Left renal cortex interstitium (tissue), 4 donors: ENCODE results near the gene RNASEH2C. TPM values are rescaled to one million over a fixed set of nuclear protein-coding genes. Genes with fewer than 3 reads are reported as not detected.
"Not testable (repeated sequence)": the region's sequence is repeated elsewhere in the genome, so short reads cannot be mapped to it uniquely, and the experiment has no call there.

Experiments
- DNase-seq, 4 donors: peaks; one replicate each; pipeline ENCODE4 v3.0.0-alpha.2; 2013; ENCODE audit warnings: low read depth in 4 of 4, low spot score in 2 of 4, missing footprints in 1 of 4
- polyA plus RNA-seq, 4 donors: library from polyadenylated mRNA; unstranded; fragments of 120-200 nt; gene quantifications; one replicate each; pipeline ENCODE4 v1.2.1, GENCODE V29; 2013; ENCODE audit not compliant: insufficient read length in 4 of 4

RNASEH2C gene
- polyA plus RNA-seq, result 10 to 100 TPM; 31.9 to 62.5 (median 53.3) TPM

- DNase-seq, result peak; percentile 58 to 81 (median 76)
These were observed at the start of gene RNASEH2C for GRCh38 chr11:65720211-65720934. TSS of gene RNASEH2C (minus strand) at chr11:65720798. CDS start at chr11:65720758, 40 bp downstream.

GRCh38 chr11:65767806-65768205 is 47.2 kb upstream of the RNASEH2C start:
- not testable (repeated sequence) for DNase-seq

- no peak for DNase-seq
These were observed 46.8 kb upstream of the RNASEH2C start for GRCh38 chr11:65767406-65767805.

- DNase-seq, result no peak
These were observed 45.9 kb upstream of the RNASEH2C start for GRCh38 chr11:65766535-65766934.

GRCh38 chr11:65764434-65764833 is 43.8 kb upstream of the RNASEH2C start:
- no peak for DNase-seq

GRCh38 chr11:65762816-65763215 is 42.2 kb upstream of the RNASEH2C start:
- not testable (repeated sequence) for DNase-seq

GRCh38 chr11:65762169-65762568 is 41.6 kb upstream of the RNASEH2C start:
- DNase-seq, result not testable (repeated sequence)

- no peak for DNase-seq
These were observed 24.5 kb upstream of the RNASEH2C start for GRCh38 chr11:65745049-65745448.

- DNase-seq, result no peak
These were observed 24.1 kb upstream of the RNASEH2C start for GRCh38 chr11:65744699-65745042.

- peak in 1 of 4 donors; percentile 4 for DNase-seq
These were observed 23.6 kb upstream of the RNASEH2C start for GRCh38 chr11:65744026-65744698.

GRCh38 chr11:65743681-65744025 is 23.1 kb upstream of the RNASEH2C start:
- no peak for DNase-seq

GRCh38 chr11:65742353-65742752 is 21.8 kb upstream of the RNASEH2C start:
- DNase-seq, result no peak

GRCh38 chr11:65741185-65741584 is 20.6 kb upstream of the RNASEH2C start:
- no peak for DNase-seq

- DNase-seq, result no peak
These were observed 18.4 kb upstream of the RNASEH2C start for GRCh38 chr11:65739022-65739421.

- no peak for DNase-seq
These were observed 16.2 kb upstream of the RNASEH2C start for GRCh38 chr11:65736810-65737209.

GRCh38 chr11:65735111-65735510 is 14.5 kb upstream of the RNASEH2C start:
- DNase-seq, result not testable (repeated sequence)

- no peak for DNase-seq
These were observed 9.9 kb upstream of the RNASEH2C start for GRCh38 chr11:65730461-65730860.

GRCh38 chr11:65727865-65728264 is 7.3 kb upstream of the RNASEH2C start:
- no peak for DNase-seq

GRCh38 chr11:65726660-65727059 is 6.1 kb upstream of the RNASEH2C start:
- DNase-seq, result no peak

- no peak for DNase-seq
These were observed 1.7 kb upstream of the RNASEH2C start for GRCh38 chr11:65722261-65722660.

GRCh38 chr11:65719871-65720210 is 757 bp downstream of the RNASEH2C start:
- DNase-seq, result no peak

- no peak for DNase-seq
These were observed 1.6 kb downstream of the RNASEH2C start for GRCh38 chr11:65718964-65719492.
